ENCODE results near the gene MEDAG.

The MEDAG gene

DNA sequence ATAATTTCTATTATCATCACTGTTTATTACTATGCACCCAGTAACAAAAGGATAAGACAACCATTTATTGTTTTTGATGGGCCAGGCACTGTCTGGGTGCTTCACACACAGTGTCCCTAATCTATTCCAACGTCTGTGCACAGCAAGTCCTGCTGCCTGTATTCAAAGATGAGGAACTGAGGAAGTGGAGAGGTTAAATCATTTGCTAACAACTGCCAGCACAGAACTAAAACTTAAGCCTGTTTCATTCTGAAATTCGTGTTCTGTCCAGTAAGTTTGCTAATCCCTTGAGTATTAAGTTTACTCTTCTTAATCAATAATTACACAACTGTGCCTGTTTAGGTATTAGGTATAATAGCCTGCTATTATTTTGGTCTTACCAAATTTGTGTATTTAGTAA, 68.3 kb downstream of the MEDAG start:
- no peak for DNase-seq (ENCODE audit: low spot score)
- TF ChIP-seq, protein P1, sequence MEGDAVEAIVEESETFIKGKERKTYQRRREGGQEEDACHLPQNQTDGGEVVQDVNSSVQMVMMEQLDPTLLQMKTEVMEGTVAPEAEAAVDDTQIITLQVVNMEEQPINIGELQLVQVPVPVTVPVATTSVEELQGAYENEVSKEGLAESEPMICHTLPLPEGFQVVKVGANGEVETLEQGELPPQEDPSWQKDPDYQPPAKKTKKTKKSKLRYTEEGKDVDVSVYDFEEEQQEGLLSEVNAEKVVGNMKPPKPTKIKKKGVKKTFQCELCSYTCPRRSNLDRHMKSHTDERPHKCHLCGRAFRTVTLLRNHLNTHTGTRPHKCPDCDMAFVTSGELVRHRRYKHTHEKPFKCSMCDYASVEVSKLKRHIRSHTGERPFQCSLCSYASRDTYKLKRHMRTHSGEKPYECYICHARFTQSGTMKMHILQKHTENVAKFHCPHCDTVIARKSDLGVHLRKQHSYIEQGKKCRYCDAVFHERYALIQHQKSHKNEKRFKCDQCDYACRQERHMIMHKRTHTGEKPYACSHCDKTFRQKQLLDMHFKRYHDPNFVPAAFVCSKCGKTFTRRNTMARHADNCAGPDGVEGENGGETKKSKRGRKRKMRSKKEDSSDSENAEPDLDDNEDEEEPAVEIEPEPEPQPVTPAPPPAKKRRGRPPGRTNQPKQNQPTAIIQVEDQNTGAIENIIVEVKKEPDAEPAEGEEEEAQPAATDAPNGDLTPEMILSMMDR (IDR thresholded peaks at IDR 0.05; ENCODE audit: extremely low read depth, missing control alignments): no peak

All from GM20000 (cell line).